ENCODE measurements around the gene GPR55.

GPR55 gene

DNA sequence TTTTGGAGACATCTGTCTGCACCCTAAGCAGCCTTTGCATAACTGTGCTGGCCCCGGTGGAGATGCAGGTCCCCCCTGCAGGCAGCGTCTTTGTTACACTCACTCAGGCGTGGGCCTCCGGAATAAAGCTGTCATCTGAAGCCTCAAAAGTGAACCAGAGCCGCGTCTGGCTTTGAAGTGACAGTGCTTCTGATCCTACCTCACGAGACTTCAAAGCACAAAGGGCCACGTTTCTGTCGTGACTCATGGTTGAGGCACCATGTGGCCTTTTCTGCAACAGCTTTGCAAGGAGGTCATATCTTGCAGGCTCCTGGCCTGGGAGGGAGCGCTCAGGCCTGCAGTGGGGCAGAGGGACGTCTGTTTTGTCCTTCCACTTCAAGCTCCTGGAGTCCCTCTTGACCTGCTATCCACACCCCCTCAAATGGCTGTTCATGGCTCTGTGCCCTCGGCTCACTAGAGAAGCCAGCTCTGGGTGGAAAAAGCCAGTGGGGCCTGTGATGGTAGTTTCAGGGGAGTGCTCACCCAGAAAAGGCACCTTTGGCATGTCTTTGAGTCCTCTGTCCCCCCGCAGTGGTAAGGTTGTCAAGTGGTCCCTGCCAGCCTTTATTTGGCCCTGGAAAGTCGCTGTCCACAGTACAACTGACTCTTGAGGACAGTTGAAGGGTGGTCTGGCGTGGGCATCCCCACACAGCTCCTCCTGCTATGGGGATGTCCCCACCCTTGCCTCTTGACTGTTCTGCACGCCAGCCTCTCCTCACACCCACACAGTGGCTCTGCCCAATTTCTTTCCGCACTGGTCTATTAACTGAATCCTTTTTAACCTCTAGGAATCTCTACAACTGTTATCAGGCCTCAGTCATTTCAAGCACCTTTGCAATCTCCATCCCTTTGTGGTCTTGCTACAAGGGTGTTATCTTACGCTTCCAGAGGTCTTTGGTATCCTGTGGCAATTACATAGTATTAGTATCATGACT lies 19.3 kb downstream of the GPR55 start:
- no peak for TF ChIP-seq ZFX (IDR thresholded peaks at IDR 0.05; ENCODE audit: borderline replicate concordance)
- TF ChIP-seq, protein P1, sequence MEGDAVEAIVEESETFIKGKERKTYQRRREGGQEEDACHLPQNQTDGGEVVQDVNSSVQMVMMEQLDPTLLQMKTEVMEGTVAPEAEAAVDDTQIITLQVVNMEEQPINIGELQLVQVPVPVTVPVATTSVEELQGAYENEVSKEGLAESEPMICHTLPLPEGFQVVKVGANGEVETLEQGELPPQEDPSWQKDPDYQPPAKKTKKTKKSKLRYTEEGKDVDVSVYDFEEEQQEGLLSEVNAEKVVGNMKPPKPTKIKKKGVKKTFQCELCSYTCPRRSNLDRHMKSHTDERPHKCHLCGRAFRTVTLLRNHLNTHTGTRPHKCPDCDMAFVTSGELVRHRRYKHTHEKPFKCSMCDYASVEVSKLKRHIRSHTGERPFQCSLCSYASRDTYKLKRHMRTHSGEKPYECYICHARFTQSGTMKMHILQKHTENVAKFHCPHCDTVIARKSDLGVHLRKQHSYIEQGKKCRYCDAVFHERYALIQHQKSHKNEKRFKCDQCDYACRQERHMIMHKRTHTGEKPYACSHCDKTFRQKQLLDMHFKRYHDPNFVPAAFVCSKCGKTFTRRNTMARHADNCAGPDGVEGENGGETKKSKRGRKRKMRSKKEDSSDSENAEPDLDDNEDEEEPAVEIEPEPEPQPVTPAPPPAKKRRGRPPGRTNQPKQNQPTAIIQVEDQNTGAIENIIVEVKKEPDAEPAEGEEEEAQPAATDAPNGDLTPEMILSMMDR (IDR thresholded peaks at IDR 0.05): no peak
- H3K27ac ChIP-seq: no peak overlapping the region

DNA sequence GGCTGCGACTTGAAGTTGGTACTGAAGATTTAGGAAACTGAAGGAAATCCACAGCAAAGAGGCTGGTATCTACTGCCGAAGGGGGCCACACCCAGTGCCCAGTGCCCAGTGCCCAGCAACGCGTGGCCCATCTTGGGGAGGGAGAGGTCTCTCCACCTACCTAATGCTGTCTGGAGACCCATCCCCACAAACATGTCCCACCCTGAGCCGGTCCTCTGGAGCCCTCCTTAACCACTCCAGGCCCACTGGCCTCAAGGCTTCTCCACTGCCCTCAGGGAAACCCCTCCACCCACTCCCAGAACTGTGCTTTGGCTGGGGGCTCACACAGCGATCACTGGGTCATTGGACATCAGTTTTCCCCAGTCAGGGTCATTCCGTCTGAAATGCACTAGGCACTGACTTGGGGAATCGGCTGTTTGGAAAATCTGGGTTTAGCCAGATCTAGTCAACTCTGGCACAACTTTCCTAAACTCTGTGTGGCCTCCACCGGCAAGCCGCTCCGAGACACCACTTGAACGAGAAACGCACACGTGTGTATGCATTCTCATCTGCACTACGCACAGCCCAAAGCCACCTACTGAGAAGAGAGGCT lies 20.1 kb downstream of the GPR55 start:
- TF ChIP-seq, protein P1 (IDR thresholded peaks at IDR 0.05): no peak
- no peak for TF ChIP-seq ZFX (IDR thresholded peaks at IDR 0.05; ENCODE audit: borderline replicate concordance)
- no peak overlapping the region for H3K27ac ChIP-seq

DNA sequence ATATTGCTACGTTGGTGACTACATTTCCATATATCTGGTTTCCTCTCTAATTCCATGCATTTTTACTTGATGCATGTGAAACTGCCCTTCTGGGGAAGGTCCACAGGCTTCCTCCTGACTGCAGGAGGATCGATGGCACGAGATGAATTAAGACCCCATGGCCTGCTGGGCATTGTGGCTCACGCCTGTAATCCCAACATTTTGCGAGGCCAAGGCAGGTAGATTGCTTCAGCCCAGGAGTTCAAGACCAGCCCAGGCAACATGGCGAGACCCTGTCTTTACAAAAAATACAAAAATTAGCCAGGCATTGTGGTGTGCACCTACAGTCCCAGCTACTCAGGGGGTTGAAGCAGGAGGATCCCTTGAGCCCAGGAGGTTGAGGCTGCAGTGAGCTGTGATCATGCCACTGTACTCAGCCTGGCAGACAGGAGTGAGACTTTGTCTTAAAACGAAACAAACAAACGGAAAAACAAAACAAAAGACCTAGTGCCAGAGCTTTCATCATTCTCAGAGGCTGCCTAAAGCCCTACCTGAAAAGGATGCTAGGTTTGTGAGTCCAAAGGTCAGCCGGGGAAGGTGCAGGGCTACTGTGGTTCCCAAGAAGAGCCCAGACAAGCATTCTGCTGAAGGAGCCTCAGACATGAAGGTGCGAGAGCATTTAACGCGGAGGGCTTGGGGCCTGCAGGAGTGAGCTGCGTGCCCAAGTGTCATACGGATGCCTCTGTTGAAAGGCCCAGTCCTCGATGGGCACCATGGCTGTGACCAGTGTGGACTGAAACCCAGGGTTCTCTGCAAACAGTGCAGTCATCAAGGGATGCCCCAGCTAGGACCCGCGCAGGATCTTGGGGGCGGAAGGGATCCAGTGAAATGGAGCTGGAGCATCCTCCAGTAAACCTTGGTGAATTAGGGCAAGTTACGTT lies 21.6 kb downstream of the GPR55 start:
- no peak for TF ChIP-seq ZFX (IDR thresholded peaks at IDR 0.05; ENCODE audit: borderline replicate concordance)
- TF ChIP-seq, protein P1 (IDR thresholded peaks at IDR 0.05): no peak
- no peak overlapping the region for H3K27ac ChIP-seq

DNA sequence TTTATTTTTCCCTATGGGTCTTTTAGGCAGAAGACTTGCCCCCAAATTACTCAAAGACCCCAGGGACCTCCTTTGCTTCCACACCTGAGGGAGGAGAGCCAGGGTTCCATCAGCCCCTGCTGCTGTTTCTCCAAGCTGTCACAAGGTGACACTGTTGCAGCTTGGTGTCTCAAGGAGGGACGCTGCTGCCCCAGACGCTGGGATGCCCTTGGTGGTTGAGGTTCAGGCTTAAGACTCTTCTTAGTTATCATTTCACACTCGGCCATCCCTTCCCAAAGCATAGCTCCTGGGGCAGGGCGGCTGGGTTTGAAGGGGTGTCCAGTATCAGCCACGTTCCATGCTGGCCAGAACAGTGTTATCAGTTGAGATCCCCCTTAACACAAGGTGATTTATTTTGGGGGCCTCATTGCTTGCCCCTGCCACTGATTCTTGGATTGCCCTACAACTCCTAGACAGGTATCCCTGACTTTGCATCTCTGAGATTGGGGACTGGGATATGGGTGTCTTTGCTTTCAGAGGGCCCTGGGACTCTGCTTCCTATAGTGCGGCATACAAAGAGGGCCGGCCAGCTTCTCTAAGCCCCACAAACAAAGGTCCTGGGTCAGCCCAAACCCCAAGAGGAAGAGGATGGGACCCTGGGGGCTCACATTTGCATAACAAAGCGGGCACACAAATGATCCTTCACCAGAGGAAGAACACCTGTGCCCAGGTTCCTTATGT lies 22.7 kb downstream of the GPR55 start:
- TF ChIP-seq, protein P1 (IDR thresholded peaks at IDR 0.05): peak; percentile 87
- no peak for TF ChIP-seq ZFX (IDR thresholded peaks at IDR 0.05; ENCODE audit: borderline replicate concordance)
- H3K27ac ChIP-seq: no peak overlapping the region

- TF ChIP-seq, protein P1 (IDR thresholded peaks at IDR 0.05): no peak
- no peak for TF ChIP-seq ZFX (IDR thresholded peaks at IDR 0.05; ENCODE audit: borderline replicate concordance)
Observed at GRCh38 chr2:230901006-230901405, 24.0 kb downstream of the GPR55 start.

GRCh38 chr2:230900336-230900995 lies 24.6 kb downstream of the GPR55 start:
- TF ChIP-seq, protein P1 (IDR thresholded peaks at IDR 0.05): no peak
- TF ChIP-seq ZFX (IDR thresholded peaks at IDR 0.05; ENCODE audit: borderline replicate concordance): no peak
- no peak overlapping the region for H3K27ac ChIP-seq

More at GRCh38 chr2:230901006-230901405, 24.0 kb downstream of the GPR55 start:
- no peak overlapping the region for H3K27ac ChIP-seq

All from 22Rv1 (cell line).